HG03571 (cell line): ENCODE results near the gene RNF144A.

Source experiments
- ATAC-seq: cut with Tn5 transposase; IDR thresholded peaks from one replicate; pipeline ENCODE4 v1.9.1; 2021; ENCODE audit not compliant: unreplicated experiment

Gene RNF144A

DNA sequence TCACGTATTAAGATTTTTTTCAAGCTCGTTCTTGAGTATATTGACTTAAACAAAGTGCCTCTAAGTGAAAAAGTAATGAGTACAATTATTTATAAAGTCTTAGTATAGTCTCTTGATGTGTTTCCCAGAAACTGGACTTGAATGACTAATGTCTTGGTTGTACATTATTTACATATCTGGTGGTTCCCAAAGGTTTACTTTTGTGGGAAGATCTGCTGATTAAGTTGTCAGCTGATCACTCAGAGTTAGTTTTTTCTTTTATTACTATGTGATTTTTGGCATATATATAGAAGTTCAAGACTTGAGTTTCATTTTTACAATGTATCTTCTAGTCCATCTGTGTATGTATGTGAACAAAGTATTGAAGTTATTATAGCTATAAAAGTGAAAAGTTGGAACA, 29.5 kb downstream of the RNF144A start:
- no peak for ATAC-seq

DNA sequence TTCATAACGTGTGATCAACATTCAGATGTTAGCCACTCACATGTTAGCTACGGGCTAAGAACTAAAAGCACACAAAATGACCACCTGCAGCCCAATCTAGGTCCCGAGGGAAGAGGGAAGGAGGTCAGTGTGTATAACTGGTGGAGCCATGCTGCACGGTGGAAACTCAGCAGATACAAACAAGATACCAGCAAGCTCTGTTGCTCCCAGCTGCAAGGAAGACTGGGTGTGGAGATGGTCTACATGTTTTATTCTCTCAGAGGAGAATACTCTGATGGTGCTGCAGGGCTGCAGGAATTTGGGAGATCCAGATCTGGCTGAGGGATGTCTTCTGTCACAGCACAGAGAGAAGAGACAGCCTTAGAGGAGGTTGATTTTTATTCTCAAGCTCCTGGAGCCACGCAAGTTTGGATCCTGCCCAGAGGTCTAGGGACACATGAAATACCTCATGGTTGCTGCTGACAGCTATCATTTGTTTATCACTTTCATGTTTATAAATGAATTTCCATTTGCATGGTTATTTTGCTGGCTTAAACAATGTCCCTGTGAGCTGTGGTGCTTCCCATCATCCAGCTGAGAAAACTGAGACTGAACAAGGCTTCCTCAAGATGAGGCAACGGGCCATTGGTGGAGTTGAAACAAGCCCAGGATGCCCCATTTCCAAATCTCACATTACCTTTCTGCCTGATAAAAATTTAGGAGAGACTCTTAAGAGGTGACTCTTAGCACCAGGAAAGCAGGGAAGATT, 30.9 kb downstream of the RNF144A start:
- ATAC-seq: no peak

DNA sequence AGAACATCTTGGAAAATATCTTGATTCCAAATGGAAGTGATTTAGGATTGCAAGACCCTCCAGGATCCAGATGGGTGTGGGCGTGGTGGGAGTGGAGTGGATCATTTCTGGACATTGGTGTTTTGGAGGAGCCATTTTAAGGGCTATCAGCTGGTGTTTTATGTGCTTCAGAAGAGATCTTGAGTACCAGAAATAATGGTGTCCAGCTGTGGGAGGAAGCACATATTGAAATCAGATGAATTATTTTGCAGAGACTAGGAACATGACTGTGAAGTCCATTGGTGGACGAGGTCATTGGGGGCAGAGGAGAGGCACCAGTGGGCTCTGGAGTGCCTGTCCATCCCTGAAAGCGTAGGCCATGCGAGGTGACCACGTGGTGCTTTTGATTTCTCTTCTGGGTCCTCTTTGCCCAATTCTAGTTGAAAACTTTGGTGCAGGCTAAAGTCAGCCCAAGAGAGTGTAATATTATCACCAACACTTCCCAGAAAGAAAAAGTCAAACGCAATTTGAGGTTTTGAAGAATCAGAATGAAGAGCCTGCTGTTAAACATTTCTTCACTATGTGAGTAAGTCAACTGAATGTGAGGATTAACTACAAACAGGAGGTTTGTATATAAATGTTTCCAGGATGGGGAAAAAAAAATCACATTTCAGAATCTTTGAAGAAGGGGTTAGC, 31.6 kb downstream of the RNF144A start:
- ATAC-seq: no peak

DNA sequence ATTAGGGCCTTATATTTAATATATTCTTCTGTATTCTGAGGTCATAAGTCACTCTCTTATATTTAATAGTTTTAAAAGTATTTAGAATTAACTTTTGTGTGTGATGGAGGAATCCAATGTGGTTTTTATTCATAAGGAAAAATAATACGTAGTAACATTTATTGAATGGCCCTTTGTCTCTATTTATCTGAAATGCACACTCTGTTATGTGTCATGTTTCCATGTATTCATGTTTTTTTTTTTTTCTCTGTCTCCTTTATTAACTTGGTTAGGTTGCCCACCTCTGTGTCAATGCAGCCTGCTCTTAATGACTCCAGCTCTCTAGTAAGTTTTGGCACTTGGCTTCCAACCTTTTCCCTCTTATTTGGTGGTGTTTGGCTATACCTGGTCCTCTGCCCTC, 33.8 kb downstream of the RNF144A start:
- no peak for ATAC-seq

DNA sequence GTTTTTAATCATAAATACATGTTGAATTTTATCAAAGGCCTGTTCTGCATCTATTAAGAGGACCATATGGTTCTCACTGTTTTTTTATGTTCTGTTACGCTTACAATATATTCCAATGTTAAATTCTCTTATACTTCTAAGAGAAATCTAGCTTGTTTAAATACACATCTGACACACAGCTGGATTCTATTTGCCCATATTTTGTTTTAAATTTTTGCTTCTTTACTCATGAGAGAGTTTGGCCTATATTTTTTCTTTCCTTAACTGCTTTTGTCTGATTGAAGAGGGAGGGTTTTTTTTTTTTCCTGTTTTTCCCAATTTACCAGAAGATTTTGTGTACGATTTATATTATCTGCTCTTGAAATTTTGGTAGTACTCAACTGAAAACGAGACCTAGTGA, 34.9 kb downstream of the RNF144A start:
- ATAC-seq: no peak

DNA sequence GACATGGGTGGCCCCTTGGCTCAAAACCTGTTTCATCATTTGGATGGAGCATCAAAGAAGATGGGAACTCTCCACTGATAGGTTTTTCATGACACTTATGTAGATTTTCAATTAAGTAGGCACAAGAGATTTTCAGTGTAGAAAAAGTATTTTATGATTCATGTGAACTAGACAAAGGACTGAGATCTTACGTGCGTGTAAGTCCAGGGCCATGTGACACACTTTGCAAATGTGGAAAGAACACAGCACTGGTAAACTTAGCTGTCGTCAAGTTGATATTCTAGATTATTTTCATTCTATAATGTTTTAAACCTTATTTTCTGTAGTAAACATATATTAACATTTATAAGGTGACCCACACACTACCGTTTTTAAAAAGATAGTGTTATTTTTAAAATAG, 37.4 kb downstream of the RNF144A start:
- ATAC-seq: no peak

DNA sequence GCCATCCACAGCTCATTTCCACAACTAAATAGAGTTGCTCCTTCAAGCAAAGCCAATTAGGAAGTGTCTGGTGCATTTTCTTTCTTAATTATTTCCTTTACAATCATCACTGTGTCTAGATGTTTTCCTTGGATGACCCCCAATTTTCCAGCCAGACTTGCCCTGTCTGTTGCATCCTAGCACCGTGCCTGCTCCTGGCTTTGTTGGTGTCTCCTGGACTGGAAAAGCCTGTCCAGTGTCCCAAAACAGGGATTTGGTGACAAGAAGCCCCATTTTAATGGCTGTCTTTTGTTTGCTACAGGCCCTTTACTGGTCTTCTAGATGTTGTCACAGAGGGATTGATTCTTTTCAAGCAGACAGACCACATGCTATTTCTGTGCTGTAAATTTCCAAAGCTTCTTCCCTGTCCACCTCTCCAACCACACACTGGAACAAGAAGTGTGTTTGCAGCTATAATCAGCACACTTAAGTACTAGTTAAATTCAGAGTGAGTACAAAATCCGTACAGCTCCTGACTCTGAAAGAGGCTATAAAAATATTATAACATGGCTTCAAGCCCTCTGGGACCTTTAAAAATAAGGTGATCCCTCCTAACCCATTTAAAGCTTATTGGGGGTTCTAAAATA, 38.4 kb downstream of the RNF144A start:
- ATAC-seq: no peak

DNA sequence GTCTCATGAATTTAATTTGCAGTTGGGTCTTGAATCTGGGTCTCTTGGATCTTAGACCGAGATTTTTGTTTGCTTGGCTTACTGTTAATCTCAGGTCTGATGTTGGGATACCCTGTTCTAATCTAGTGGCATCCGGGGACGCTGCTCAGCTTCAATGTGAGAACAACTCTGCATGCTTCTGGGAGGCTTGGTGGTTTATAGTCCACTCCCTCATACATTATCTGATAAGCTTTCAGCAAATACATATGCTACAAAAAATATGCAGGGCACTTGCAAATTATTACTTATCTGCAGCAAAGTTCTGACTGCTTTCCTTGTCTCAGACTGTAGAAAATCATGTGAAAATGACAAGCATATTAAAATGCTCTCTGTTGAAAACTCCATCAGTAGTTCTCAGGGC, 39.4 kb downstream of the RNF144A start:
- ATAC-seq: no peak

DNA sequence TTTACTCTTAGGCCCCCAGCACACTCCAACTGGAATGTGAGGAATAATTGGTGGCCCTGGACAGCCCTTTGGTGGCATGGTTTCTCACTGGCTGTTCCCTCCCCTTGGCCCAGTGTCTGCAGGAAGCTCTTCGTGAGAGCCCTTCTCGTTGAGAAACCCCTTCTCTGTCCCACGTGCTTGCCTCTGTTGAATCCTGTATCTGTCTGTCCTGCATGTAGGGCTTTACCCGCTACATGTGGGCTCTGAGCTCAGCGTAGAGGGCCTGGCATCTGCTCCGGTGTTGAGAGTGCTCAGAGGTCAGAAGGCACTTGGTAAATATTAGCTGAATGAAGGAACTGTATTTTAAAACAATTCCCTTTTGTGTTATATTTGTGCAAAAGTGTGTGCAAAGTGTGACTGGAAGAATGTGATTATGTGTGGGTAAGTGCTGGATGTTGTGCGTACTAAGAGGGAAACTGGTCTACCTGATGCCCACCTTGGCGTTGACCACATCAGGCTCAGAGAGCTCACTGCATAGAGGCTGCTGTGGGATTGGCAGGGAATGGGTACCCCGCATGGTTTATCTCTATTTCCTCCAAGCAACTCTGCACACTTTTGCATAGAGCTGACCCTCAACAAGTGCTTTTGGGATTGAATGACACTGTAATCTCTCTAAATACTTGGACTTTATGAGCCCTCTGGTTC, 40.0 kb downstream of the RNF144A start:
- no peak for ATAC-seq

DNA sequence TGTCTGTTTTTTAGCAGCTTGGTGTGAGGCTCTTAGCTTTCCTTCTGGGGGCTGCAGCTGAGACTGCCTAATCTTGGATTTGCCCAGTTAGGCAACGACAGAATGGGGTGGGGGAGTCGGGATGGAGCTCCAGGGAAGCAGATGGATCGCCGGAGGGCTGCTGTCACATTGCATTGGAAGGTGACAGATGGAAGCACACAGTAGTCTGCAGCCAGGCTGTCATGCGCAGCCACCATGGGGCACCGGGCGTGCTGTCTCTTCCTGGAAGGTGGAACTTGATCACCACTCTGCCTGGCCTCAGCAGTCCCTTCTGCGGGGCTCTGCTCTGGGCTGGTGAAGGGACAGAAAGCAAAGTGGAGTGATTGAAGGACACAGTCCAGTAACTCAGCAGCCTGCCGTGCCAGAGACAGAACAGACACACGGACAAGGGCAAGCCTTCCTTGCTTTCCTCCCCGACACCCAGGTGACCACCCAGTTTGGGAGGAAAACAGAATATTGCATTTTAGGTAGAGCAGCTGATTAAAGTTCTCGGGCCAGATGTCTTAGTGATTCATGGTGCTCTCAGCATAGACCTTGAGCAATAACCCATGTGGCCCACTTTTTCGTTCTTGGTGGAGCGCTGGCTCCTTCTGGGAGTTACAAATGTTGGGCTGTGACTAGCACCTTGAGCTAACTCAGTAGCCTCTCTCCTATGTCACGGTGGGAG, 40.9 kb downstream of the RNF144A start:
- ATAC-seq: no peak

DNA sequence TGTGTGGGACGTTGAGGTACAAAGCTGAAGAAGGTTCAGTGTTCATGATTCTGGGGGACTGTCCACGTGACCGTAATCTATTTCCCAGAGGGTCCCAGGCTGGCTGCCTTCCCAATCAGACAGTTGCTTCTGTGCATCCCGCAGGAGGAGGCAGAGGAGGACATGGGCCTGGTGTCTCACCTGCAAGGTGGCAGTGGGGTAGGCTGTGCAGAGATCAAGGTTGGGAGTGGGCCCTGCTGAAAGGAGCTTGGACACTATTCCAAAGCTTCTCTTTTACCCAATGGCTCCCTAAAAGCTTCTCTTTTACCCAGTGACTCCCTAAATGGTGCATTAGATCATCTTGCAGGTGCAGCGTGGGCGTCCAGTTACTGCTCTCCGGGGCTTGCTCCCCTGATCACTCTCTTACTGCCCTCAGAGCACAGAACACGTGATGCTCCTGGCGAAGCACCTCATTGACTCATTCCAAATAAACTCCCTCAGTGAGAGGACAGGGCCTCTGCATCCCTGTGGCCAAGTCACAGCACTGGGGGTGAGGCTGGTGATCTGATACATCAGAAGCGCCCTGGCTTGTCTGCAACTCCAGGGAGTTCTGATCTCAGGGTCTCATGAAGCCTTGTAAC, 41.5 kb downstream of the RNF144A start:
- no peak for ATAC-seq

DNA sequence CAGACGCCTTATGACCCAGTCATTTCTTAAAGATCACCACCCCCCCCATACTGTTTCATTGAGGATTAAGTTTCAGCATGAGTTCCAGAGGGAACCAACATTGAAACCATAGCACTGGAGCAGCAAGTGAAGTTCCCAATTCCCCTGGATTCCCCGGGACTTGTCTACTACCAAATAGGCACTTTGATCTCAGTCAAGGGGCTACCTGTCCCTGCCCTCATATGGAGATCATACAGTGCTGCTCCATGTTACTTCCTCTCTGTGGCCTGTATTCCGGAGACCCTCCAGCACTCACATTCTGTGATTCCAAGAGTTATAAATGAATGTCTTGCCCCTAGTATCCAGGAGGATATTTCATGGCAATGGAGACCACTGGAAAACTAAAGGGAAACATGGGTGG, 42.5 kb downstream of the RNF144A start:
- no peak for ATAC-seq

DNA sequence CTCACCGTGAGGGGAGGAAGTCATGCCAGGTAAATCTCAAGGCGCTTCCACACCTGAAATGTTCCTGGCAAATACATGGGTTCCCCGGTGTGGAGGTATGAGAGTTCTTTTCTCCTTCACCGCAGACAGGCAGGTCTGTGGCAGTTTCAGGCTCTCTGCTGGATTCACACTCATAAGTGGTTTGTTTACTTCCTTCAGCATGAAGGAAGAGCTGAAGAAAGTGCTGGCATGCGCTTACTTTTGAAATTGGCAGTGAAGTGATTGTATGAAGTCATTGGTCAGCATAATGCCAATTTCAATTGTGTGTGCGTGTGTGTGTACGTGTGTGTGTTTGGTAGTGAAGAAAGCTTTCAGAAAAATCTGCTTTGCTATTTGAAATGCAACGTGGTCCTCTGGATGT, 43.4 kb downstream of the RNF144A start:
- no peak for ATAC-seq

DNA sequence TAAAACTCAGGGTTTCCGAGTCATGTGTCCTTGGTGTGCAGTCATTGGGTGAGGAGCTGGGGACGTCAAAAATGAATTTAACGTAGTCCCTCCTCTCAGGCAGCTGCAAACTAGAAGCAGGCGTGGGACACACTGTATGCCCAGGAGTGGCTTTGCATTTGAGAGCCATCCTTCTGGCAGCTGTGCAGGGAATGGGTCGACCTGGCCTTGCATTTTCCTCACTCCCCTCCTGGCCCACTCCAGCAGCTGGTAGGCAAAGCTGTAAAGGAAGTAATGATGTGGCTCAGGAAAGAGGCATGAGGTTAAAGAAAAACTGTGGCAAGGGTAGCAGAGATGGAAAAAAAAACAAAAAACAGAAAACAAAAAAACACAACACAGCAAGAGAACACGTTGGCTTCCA, 46.5 kb downstream of the RNF144A start:
- ATAC-seq: no peak

DNA sequence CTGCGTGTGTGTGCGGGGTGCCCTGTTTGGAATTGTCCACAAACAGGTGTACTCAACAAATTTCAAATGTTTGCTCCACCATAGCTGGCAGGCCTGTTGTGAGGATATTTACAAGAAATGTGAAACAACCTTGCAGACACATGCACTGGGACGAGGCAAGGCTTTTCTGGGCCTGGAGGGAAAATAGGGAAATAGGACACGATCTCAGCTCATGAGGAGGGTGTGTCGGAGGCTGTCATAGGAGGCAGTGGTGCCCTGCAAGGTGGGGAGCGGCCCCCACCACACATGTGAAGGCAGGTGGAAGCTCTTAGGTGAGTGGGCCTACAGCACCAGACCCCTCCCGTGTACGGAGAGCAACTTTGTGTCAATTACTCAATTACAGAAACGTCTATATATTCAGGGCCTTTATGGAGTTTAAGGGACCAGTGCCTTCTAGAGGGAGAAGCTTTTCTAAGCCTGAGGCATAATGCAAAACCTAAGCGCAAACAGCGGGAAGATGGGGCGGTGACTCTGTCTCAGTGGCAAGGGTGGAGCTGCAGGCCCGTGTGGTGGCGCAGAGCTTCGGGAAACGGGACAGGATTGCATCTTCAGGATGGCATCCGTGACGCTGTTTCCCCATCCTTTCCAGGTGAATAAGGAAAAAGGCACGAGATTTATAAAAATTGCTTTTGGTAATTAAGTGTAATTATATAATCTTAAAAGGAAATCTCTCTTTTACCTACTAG, 48.0 kb downstream of the RNF144A start:
- ATAC-seq: no peak

DNA sequence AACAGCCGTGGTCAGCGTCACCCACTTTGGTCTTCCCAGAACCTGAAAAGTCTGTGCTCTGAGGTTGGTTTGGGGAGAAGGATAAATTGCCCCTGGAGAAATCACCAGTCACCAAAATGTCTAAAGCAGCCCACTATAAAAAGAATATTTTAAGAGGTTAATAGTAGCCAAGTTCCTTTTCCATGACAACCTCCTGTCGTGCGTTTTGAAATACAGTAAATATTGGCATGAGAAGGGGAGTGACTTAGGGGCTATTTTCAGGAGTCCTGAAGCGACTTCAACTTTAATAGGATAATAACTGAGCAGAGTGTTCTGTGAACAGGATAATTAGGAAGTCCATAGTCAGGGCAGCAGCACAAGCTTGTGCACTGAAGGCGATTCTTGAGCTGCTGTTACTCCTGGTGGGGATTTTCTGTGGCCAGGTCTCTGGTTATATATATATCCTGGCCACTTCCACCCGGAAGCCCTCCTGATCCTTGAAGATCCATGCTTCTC, 49.3 kb downstream of the RNF144A start:
- no peak for ATAC-seq

DNA sequence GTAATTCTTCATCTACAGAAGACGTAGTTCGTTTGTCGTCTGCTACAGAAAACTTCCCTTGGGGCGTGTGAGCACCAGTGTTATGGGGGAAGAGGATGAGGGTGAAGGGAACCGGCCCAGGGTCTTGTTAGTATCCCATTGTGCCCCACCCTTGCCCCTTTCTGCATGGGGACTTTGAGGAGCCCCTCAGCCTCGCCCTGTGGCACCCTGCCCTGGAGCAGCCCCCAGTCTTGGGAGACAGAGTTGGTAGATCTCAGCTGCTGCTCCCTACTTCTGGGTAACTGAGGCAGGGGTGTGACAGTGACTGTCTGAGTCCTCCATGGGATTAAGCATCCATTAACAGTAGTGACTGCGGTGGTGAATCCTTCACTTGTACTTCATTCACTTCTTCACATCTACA, 50.1 kb downstream of the RNF144A start:
- no peak for ATAC-seq

DNA sequence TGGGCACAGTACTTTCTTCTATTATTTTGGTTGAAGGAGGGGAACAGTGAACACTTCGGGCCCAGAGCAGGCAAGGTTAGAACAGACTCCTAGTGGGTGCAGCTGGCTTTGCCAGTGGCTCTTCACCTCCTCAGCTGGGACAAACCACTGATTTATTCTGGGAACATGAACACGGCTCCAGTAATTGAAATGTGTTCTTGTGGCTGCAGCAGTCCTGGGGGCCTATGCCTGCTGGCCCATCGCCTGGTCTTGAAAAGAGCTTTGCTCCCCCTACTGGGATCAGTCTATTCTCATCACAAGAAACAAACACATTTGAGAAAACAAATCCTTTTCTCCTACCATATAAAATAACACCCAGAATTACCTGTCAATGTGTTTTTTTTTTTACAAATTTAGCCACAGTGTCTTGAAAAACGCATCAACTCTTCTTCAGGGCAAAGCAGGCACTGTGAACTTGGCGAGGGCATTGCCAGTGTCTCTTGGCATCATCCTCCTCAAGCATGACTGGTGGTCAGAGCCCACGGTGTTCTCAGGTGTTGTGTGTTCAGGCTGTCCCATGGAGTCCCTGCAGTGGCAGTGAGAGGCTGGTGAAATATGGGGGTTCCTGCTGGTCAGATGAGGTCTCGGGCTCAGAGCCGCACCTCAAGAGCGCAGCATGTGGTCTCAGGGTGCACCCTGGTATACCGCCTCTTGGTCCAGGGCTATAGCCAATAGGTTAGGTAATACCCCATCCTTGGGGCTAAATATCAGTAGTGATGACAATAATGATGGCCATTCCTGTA, 51.3 kb downstream of the RNF144A start:
- no peak for ATAC-seq

DNA sequence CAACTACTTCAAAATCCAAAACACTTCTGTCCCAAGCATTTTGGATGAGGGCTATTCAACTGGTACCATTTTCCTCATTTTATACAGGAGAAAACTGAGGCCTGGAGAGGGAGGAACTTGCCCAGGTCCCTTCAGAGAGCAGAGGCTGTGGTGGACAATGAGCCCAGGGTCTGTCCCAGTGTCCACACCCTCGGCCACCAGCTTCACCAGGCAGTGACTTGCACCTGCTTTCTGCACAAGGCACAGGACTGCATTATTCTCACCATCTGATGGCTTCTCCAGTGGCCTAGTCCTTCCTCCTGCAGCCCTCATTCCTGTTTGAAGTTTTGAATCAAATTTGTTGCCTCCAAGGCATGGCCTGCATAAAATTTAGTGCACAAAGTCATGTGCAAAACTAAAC, 53.3 kb downstream of the RNF144A start:
- ATAC-seq: no peak
